Fibroblast of lung (primary cell): ENCODE results near the gene BMP8A. TPM values are rescaled to one million over a fixed set of nuclear protein-coding genes. Genes with fewer than 3 reads are reported as not detected.

ENCODE experiments used
- DNase-seq, 2 donors: peaks; one replicate each; pipeline versions ENCODE4 v3.0.0 to v3.0.0-alpha.2; 2010; ENCODE audit warnings: low read depth in 2 of 2
- H2AFZ ChIP-seq: 2 replicates; pipeline ENCODE4 v1.5.1; 2012; ENCODE audit warnings: low read length, control low read depth, inconsistent platforms
- H3K27ac ChIP-seq: 2 replicates; pipeline ENCODE4 v1.5.1; 2011; ENCODE audit warnings: low read length, control low read depth; ENCODE audit not compliant: insufficient read depth
- H3K27me3 ChIP-seq: 2 replicates; pipeline ENCODE4 v1.5.1; 2011; ENCODE audit warnings: mild to moderate bottlenecking, low read length; ENCODE audit not compliant: control insufficient read depth, insufficient read depth
- H3K36me3 ChIP-seq: 2 replicates; pipeline ENCODE4 v1.5.1; 2011; ENCODE audit warnings: low read length; ENCODE audit not compliant: control insufficient read depth, insufficient read depth
- H3K4me1 ChIP-seq: 2 replicates; pipeline ENCODE4 v1.5.1; 2011; ENCODE audit warnings: low read length; ENCODE audit not compliant: control insufficient read depth, insufficient read depth; ENCODE audit errors: extremely low read depth
- H3K4me2 ChIP-seq: 2 replicates; pipeline ENCODE4 v1.5.1; 2011; ENCODE audit warnings: low read length, control low read depth; ENCODE audit not compliant: insufficient read depth; ENCODE audit errors: extremely low read depth
- H3K4me3 ChIP-seq, 4 experiments: fragments of 200-600 bp in 1 of 4; sonication (generic) in 1 of 4; replicated peaks in 1 of 4; 2 replicates each; pipeline ENCODE4 v1.5.1; 2011 to 2016; ENCODE audit warnings: low read length in 4 of 4, low read depth in 3 of 4, mild to moderate bottlenecking in 3 of 4, control low read depth in 2 of 4, inconsistent platforms in 1 of 4, mixed read lengths in 1 of 4; ENCODE audit not compliant: insufficient read depth in 1 of 4; ENCODE audit errors: control extremely low read depth in 1 of 4
- H3K79me2 ChIP-seq: 2 replicates; pipeline ENCODE4 v1.5.1; 2012; ENCODE audit warnings: mild to moderate bottlenecking, low read length, inconsistent platforms; ENCODE audit not compliant: control insufficient read depth, insufficient read depth
- H3K9ac ChIP-seq: 2 replicates; pipeline ENCODE4 v1.5.1; 2011; ENCODE audit warnings: mild to moderate bottlenecking, low read length, control low read depth; ENCODE audit not compliant: insufficient read depth
- H3K9me3 ChIP-seq: 2 replicates; pipeline ENCODE4 v1.5.1; 2012; ENCODE audit warnings: low read depth, low read length; ENCODE audit not compliant: control insufficient read depth, insufficient read depth
- H4K20me1 ChIP-seq: 2 replicates; pipeline ENCODE4 v1.5.1; 2011; ENCODE audit warnings: low read length; ENCODE audit not compliant: control insufficient read depth, insufficient read depth; ENCODE audit errors: extremely low read depth
- EZH2 ChIP-seq: IDR thresholded peaks from 2 replicates; pipeline ENCODE4 v1.5.1; 2012; ENCODE audit warnings: low read length, control low read depth, mild to moderate bottlenecking; ENCODE audit errors: missing control alignments
- polyA plus RNA-seq, 2 donors: library from polyadenylated mRNA; depleted of rRNA in 1 of 2; stranded (reverse) in 1 of 2; unstranded in 1 of 2; fragments of >200 nt; gene quantifications; 2 replicates each; pipeline ENCODE4 v1.2.1, GENCODE V29; 2011 to 2012; ENCODE audit warnings: missing spikeins in 1 of 2
- total RNA-seq: library from RNA; depleted of rRNA; stranded (reverse); fragments of >200 nt; gene quantifications from 2 replicates; pipeline ENCODE4 v1.2.1, GENCODE V29; 2014
- TF ChIP-seq, protein P1 (sequence below), 2 donors: IDR thresholded peaks in 1 of 2; conservative IDR thresholded peaks in 1 of 2; 1 replicate in 1 of 2; 2 replicates in 1 of 2; pipeline ENCODE4 v1.5.1; 2011 to 2012; ENCODE audit warnings: low read length in 2 of 2, control low read depth in 1 of 2, inconsistent platforms in 1 of 2, low read depth in 1 of 2, mild to moderate bottlenecking in 1 of 2

Gene BMP8A
- total and polyA plus RNA-seq, 2 donors (not counting 1 experiment from before 2014, with no cell fraction given) = 0.33 to 0.41 TPM

DNA sequence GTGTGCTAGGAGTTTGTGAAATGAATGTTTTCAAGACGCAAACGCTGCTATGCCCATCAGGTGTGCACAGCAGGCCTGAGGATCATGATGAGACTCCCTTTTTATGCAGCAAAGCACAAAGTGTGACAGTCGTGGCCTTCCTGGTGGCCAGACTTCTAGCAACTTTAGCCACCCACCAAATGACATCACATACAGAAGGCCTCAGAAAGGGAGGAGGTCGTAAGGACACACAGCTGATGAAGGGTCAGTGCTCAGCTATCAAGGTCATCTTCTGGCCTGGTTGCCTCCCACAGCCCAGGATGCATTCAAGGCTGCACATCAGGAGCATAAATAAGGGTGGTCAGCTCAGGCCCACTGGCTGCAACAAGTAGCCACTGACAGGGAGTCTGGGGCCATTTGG is 36.6 kb downstream of the BMP8A start:
- TF ChIP-seq, protein P1, sequence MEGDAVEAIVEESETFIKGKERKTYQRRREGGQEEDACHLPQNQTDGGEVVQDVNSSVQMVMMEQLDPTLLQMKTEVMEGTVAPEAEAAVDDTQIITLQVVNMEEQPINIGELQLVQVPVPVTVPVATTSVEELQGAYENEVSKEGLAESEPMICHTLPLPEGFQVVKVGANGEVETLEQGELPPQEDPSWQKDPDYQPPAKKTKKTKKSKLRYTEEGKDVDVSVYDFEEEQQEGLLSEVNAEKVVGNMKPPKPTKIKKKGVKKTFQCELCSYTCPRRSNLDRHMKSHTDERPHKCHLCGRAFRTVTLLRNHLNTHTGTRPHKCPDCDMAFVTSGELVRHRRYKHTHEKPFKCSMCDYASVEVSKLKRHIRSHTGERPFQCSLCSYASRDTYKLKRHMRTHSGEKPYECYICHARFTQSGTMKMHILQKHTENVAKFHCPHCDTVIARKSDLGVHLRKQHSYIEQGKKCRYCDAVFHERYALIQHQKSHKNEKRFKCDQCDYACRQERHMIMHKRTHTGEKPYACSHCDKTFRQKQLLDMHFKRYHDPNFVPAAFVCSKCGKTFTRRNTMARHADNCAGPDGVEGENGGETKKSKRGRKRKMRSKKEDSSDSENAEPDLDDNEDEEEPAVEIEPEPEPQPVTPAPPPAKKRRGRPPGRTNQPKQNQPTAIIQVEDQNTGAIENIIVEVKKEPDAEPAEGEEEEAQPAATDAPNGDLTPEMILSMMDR (conservative IDR thresholded peaks at IDR 0.05 in 1 of 2, IDR thresholded peaks at IDR 0.05 in 1 of 2; ENCODE audit: low read depth in 1 of 2, low read length in 2 of 2) = no peak
- TF ChIP-seq EZH2 = no peak
- Histone ChIP-seq H3K9ac (no peak overlapping the region), H3K36me3 (peaks cover 5% of the 10 kb centered on the region), H3K4me1 (no peaks in the 10 kb centered on the region), H3K79me2 (no peaks in the 10 kb centered on the region), H2AFZ (no peak overlapping the region), H3K9me3 (no peaks in the 10 kb centered on the region), H3K27ac (no peak overlapping the region), H3K27me3 (no peaks in the 10 kb centered on the region), H3K4me2 (no peak overlapping the region), H4K20me1 (no peaks in the 10 kb centered on the region), H3K4me3 (no peak overlapping the region)
- no peak for DNase-seq

DNA sequence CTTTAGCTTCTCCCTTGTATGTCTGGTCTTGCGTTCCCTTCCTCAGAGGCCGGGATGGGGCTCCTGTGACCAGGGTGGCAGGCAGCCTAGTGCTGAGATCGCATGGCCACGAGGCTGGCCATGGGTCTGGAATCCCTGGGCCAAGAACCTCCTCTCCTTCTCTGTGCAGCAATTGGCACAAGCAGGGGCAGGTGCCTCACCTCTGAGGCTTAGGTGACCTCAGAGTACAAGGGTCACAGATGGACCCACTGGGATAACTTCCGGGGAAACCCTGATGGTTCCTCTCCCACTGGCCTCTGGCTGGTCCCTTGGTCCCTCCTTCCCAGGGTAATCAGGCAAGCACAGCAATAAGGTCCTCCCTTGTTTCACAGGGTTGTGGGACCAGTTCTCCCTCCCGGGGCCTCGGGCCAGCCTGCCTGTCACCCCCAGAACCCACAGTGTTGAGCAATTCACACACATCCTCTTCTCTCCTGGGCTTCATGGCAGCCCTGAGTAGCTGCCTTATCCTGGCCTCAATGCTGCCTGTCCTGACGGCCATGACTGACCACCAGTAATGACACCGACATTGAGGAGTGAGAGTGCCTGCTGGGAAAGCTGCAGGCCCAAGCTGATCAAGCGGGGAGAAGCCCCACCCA is 38.6 kb downstream of the BMP8A start:
- Histone ChIP-seq H3K36me3 (peaks cover 5% of the 10 kb centered on the region), H3K9ac (no peak overlapping the region), H4K20me1 (no peaks in the 10 kb centered on the region), H3K27me3 (no peaks in the 10 kb centered on the region), H3K79me2 (no peaks in the 10 kb centered on the region), H2AFZ (no peak overlapping the region), H3K4me3 (no peak overlapping the region), H3K9me3 (no peaks in the 10 kb centered on the region), H3K4me2 (no peak overlapping the region), H3K4me1 (no peaks in the 10 kb centered on the region), H3K27ac (no peak overlapping the region)
- no peak for TF ChIP-seq EZH2
- TF ChIP-seq, protein P1 (conservative IDR thresholded peaks at IDR 0.05 in 1 of 2, IDR thresholded peaks at IDR 0.05 in 1 of 2; ENCODE audit: low read depth in 1 of 2, low read length in 2 of 2) = no peak
- no peak for DNase-seq

DNA sequence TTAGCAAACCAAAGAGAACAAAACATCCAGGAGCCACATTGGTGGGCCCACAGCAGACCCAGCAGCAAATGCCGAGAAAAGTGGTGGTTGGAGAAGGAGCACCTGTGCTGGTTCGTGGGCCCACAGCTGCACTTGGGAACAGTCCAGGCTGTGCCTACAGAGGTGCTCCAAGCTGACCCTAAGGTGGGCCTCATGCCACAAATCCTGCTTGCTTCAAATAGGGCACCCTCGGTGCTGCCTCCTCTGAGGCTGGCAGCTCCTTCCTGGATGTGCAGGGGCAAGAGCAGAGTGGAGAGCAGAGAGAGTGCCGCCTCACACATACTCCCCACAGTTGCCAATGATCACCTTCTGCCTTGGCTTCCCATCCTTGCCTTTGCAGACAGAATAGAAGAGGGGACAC is 40.1 kb downstream of the BMP8A start:
- Histone ChIP-seq H3K27me3 (no peaks in the 10 kb centered on the region), H3K36me3 (peaks cover 5% of the 10 kb centered on the region), H3K9me3 (no peaks in the 10 kb centered on the region), H2AFZ (no peak overlapping the region), H3K27ac (no peak overlapping the region), H3K9ac (no peak overlapping the region), H3K4me3 (no peak overlapping the region), H3K79me2 (no peaks in the 10 kb centered on the region), H4K20me1 (no peaks in the 10 kb centered on the region), H3K4me1 (no peaks in the 10 kb centered on the region), H3K4me2 (no peak overlapping the region)
- no peak for DNase-seq
- TF ChIP-seq, protein P1 (conservative IDR thresholded peaks at IDR 0.05 in 1 of 2, IDR thresholded peaks at IDR 0.05 in 1 of 2; ENCODE audit: low read depth in 1 of 2, low read length in 2 of 2) = no peak
- TF ChIP-seq EZH2 = no peak
